MM.1S (cell line): ENCODE data around the gene PHC3.
A peak's percentile ranks its signal among the peaks of the same experiment; 100 is the strongest.

Experiments used
- DNase-seq: peaks from one replicate; pipeline ENCODE4 v3.0.0-alpha.2; 2015
- H2AFZ ChIP-seq: fragments of 300-600 bp; sonication (generic); 2 replicates; pipeline ENCODE4 v1.6.0; 2016; ENCODE audit warnings: antibody characterized with exemption, low read length
- H3F3A ChIP-seq: fragments of 300-600 bp; sonication (generic); 2 replicates; pipeline ENCODE4 v1.6.1; 2016; ENCODE audit warnings: mild to moderate bottlenecking, antibody characterized with exemption, low read length, moderate library complexity, mixed read lengths; ENCODE audit not compliant: insufficient read depth
- H3K27ac ChIP-seq: fragments of 300-600 bp; sonication (generic); 2 replicates; pipeline ENCODE4 v1.5.1; 2016; ENCODE audit warnings: mild to moderate bottlenecking, low read length
- H3K27me3 ChIP-seq: fragments of 300-600 bp; sonication (generic); replicated peaks from 2 replicates; pipeline ENCODE4 v1.6.0; 2016; ENCODE audit warnings: low read length; ENCODE audit not compliant: insufficient read depth
- H3K36me3 ChIP-seq: fragments of 300-600 bp; sonication (generic); replicated peaks from 2 replicates; pipeline ENCODE4 v1.6.1; 2016; ENCODE audit warnings: mild to moderate bottlenecking, low read length, mixed read lengths; ENCODE audit not compliant: insufficient read depth
- H3K4me1 ChIP-seq: fragments of 300-600 bp; sonication (generic); 2 replicates; pipeline ENCODE4 v1.6.1; 2016; ENCODE audit warnings: low read length, mixed read lengths
- H3K4me2 ChIP-seq: fragments of 300-600 bp; sonication (generic); 2 replicates; pipeline ENCODE4 v1.6.0; 2016; ENCODE audit warnings: low read depth, low read length
- H3K4me3 ChIP-seq: fragments of 300-600 bp; sonication (generic); 2 replicates; pipeline ENCODE4 v1.5.1; 2016; ENCODE audit warnings: low read length, mixed read lengths
- H3K79me2 ChIP-seq: fragments of 300-600 bp; sonication (generic); 2 replicates; pipeline ENCODE4 v1.6.1; 2016; ENCODE audit warnings: mixed run types, low read length, mixed read lengths
- H3K9ac ChIP-seq: fragments of 300-600 bp; sonication (generic); 2 replicates; pipeline ENCODE4 v1.6.1; 2016; ENCODE audit warnings: low read length, mixed read lengths
- H3K9me2 ChIP-seq: fragments of 300-600 bp; sonication (generic); replicated peaks from 2 replicates; pipeline ENCODE4 v1.6.1; 2016; ENCODE audit warnings: mild to moderate bottlenecking, low read length, mixed read lengths; ENCODE audit not compliant: insufficient read depth
- H3K9me3 ChIP-seq: fragments of 300-600 bp; sonication (generic); replicated peaks from 2 replicates; pipeline ENCODE4 v1.6.1; 2016; ENCODE audit warnings: mild to moderate bottlenecking, low read length, mixed read lengths; ENCODE audit not compliant: insufficient read depth
- H4K20me1 ChIP-seq: fragments of 300-600 bp; sonication (generic); 2 replicates; pipeline ENCODE4 v1.6.1; 2016; ENCODE audit warnings: mild to moderate bottlenecking, low read length, moderate library complexity, mixed read lengths; ENCODE audit not compliant: insufficient read depth
- CTCF ChIP-seq: fragments of 300-600 bp; sonication (generic); IDR thresholded peaks from 2 replicates; pipeline ENCODE4 v1.5.1; 2016; ENCODE audit warnings: antibody characterized with exemption, low read length, mixed read lengths
- EZH2 ChIP-seq: fragments of 300-600 bp; sonication (generic); optimal IDR thresholded peaks from 2 replicates; pipeline ENCODE3; 2017; ENCODE audit warnings: low read depth, mild to moderate bottlenecking, antibody characterized with exemption, low read length, mixed read lengths
- EZH2phosphoT487 ChIP-seq: fragments of 300-600 bp; sonication (generic); IDR thresholded peaks from 2 replicates; pipeline ENCODE4 v1.6.1; 2018; ENCODE audit warnings: antibody characterized with exemption, low read length

PHC3 gene

DNA sequence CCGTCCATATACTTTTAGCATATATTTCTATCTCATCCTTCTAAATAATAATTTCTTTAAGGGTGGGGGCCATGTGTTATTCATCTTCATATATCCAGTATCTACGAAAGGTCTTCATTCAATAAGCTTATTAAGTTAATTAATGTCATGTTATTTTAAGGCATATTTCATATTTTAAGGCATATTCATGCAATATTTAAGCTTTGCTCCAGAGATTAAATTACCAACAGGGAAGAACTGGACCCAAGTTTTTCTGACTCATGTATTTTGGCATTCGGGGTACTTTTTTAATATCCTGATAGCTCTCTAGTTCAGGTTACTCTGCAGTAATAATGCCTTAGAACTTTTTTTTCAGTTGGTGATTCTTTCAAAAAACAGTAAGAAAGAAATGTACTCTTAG lies 27.4 kb downstream of the PHC3 start:
- Histone ChIP-seq H3K9ac (peak overlapping the region; percentile 20; the same call in 1 of the 2 replicates), H3K27ac (peak overlapping the region; percentile 92; the same call in 1 of the 2 replicates), H3K9me2 (no peaks in the 10 kb centered on the region), H2AFZ (no peak overlapping the region), H3F3A (peaks cover 23% of the 10 kb centered on the region), H3K4me1 (peaks cover 46% of the 10 kb centered on the region), H3K4me2 (peak overlapping the region; percentile 87), H4K20me1 (no peaks in the 10 kb centered on the region), H3K27me3 (no peaks in the 10 kb centered on the region), H3K79me2 (peaks cover 97% of the 10 kb centered on the region), H3K9me3 (no peaks in the 10 kb centered on the region), H3K36me3 (peaks cover 5% of the 10 kb centered on the region), H3K4me3 (peak overlapping the region; percentile 12; the same call in 1 of the 2 replicates)
- no peak for TF ChIP-seq EZH2
- no peak for TF ChIP-seq CTCF
- TF ChIP-seq EZH2phosphoT487 = no peak
- no peak for DNase-seq

DNA sequence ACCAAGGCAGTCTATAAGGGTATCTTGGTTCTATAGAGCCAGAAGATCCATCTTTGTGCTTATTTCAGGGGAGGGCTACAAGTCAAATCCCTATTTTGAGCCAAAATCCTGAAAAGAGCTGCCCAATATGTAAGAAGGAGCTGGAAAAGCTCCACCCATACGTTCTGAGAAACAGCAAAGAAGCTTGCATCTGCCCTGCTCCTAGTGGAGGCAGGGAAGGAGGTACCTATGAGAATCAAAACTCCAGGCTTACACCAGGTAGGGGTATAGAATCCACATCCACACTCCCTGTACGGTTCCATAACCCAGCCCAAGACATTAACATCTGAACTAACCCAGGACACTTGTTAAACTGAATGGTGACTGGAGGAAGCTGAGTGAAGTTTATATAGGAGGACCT lies 30.0 kb downstream of the PHC3 start:
- H3K4me2 ChIP-seq = no peak overlapping the region
- TF ChIP-seq EZH2 = no peak
- no peak for TF ChIP-seq EZH2phosphoT487
- TF ChIP-seq CTCF = no peak
- H4K20me1 ChIP-seq = no peaks in the 10 kb centered on the region
- no peaks in the 10 kb centered on the region for H3K9me2 ChIP-seq
- H2AFZ ChIP-seq = no peak overlapping the region
- H3K36me3 ChIP-seq = peaks cover 9% of the 10 kb centered on the region
- H3K27ac ChIP-seq = no peak overlapping the region
- H3K4me1 ChIP-seq = peaks cover 36% of the 10 kb centered on the region
- H3K79me2 ChIP-seq = peaks cover 97% of the 10 kb centered on the region
- DNase-seq = no peak
- peaks cover 23% of the 10 kb centered on the region for H3F3A ChIP-seq
- no peaks in the 10 kb centered on the region for H3K27me3 ChIP-seq
- no peak overlapping the region for H3K9ac ChIP-seq
- H3K4me3 ChIP-seq = no peak overlapping the region
- H3K9me3 ChIP-seq = no peaks in the 10 kb centered on the region

- peaks cover 91% of the 10 kb centered on the region for H3K79me2 ChIP-seq
- H4K20me1 ChIP-seq = no peaks in the 10 kb centered on the region
- no peak overlapping the region for H3K27ac ChIP-seq
- DNase-seq = no peak
- H3F3A ChIP-seq = no peaks in the 10 kb centered on the region
- no peaks in the 10 kb centered on the region for H3K9me2 ChIP-seq
- H3K4me1 ChIP-seq = peaks cover 18% of the 10 kb centered on the region
- no peak overlapping the region for H2AFZ ChIP-seq
- no peak overlapping the region for H3K9ac ChIP-seq
- no peak for TF ChIP-seq EZH2
- no peak overlapping the region for H3K4me2 ChIP-seq
- H3K4me3 ChIP-seq = no peak overlapping the region
- no peaks in the 10 kb centered on the region for H3K9me3 ChIP-seq
- peaks cover 18% of the 10 kb centered on the region for H3K36me3 ChIP-seq
- no peaks in the 10 kb centered on the region for H3K27me3 ChIP-seq
Observed at GRCh38 chr3:170149016-170149415, 32.5 kb downstream of the PHC3 start.

DNA sequence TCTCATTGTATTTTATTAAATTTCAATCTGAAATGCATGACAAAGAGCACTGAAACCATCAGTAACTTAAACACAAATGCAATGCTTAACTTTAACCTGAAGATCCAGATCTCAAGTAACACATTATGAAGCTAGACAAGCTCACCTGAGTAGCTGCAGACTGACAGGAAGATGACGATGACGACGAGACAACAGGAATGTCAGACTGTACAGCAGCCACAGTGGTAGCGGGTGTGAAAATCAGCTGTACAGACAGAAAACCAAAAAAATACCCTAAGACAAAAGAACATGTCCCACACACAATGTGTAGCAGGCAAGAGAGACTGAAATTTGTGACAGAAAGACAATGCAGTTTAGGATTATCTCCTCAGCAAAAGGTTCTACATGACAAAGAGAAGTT lies 36.3 kb downstream of the PHC3 start:
- Histone ChIP-seq H3K9me2 (no peaks in the 10 kb centered on the region), H3K79me2 (peaks cover 89% of the 10 kb centered on the region), H3K9me3 (no peaks in the 10 kb centered on the region), H3K27me3 (no peaks in the 10 kb centered on the region), H3K9ac (no peak overlapping the region), H3F3A (no peaks in the 10 kb centered on the region), H3K27ac (no peak overlapping the region), H3K36me3 (peaks cover 29% of the 10 kb centered on the region), H3K4me3 (no peak overlapping the region), H3K4me2 (no peak overlapping the region), H3K4me1 (peaks cover 14% of the 10 kb centered on the region; the same call in 1 of the 2 replicates), H2AFZ (no peak overlapping the region), H4K20me1 (no peaks in the 10 kb centered on the region)
- DNase-seq = no peak
- TF ChIP-seq EZH2phosphoT487 (no peak), EZH2 (no peak), CTCF (no peak)
